ENCODE results near the gene GNAS.
"Not testable (repeated sequence)": the region's sequence is repeated elsewhere in the genome, so short reads cannot be mapped to it uniquely, and the experiment has no call there.

GNAS gene

GRCh38 chr20:58852543-58853271 lies at the start of gene GNAS:
Gene GNAS (plus strand): TSS chr20:58852716.
- DNase-seq (ENCODE audit: low read depth) = no peak

GRCh38 chr20:58803533-58803932 lies 49.0 kb upstream of the GNAS start:
- no peak for DNase-seq (ENCODE audit: low read depth)

- DNase-seq (ENCODE audit: low read depth) = no peak
Observed at GRCh38 chr20:58807801-58808200, 44.7 kb upstream of the GNAS start.

- DNase-seq (ENCODE audit: low read depth) = no peak
Observed at GRCh38 chr20:58808271-58809046, 44.1 kb upstream of the GNAS start.

- DNase-seq (ENCODE audit: low read depth) = no peak
Observed at GRCh38 chr20:58810116-58810878, 42.2 kb upstream of the GNAS start.

GRCh38 chr20:58810879-58811250 lies 41.7 kb upstream of the GNAS start:
- DNase-seq (ENCODE audit: low read depth) = no peak

- no peak for DNase-seq (ENCODE audit: low read depth)
Observed at GRCh38 chr20:58811334-58811733, 41.2 kb upstream of the GNAS start.

- no peak for DNase-seq (ENCODE audit: low read depth)
Observed at GRCh38 chr20:58813369-58813768, 39.1 kb upstream of the GNAS start.

GRCh38 chr20:58815448-58815847 lies 37.1 kb upstream of the GNAS start:
- DNase-seq (ENCODE audit: low read depth) = no peak

GRCh38 chr20:58816051-58816450 lies 36.5 kb upstream of the GNAS start:
- no peak for DNase-seq (ENCODE audit: low read depth)

- no peak for DNase-seq (ENCODE audit: low read depth)
Observed at GRCh38 chr20:58816957-58817651, 35.4 kb upstream of the GNAS start.

GRCh38 chr20:58817748-58818147 lies 34.8 kb upstream of the GNAS start:
- DNase-seq (ENCODE audit: low read depth) = no peak

GRCh38 chr20:58818586-58819285 lies 33.8 kb upstream of the GNAS start:
- peak; percentile 22 for DNase-seq (ENCODE audit: low read depth)

- no peak for DNase-seq (ENCODE audit: low read depth)
Observed at GRCh38 chr20:58819921-58820320, 32.6 kb upstream of the GNAS start.

- not testable (repeated sequence) for DNase-seq (ENCODE audit: low read depth)
Observed at GRCh38 chr20:58820515-58820914, 32.0 kb upstream of the GNAS start.

GRCh38 chr20:58822149-58822548 lies 30.4 kb upstream of the GNAS start:
- DNase-seq (ENCODE audit: low read depth) = no peak

- DNase-seq (ENCODE audit: low read depth) = no peak
Observed at GRCh38 chr20:58822748-58823730, 29.5 kb upstream of the GNAS start.

GRCh38 chr20:58824843-58825242 lies 27.7 kb upstream of the GNAS start:
- no peak for DNase-seq (ENCODE audit: low read depth)

GRCh38 chr20:58825450-58825849 lies 27.1 kb upstream of the GNAS start:
- no peak for DNase-seq (ENCODE audit: low read depth)

- no peak for DNase-seq (ENCODE audit: low read depth)
Observed at GRCh38 chr20:58826271-58826670, 26.2 kb upstream of the GNAS start.

Data from activated gamma-delta T cell treated with anti-CD3 and anti-CD28 coated beads, Interleukin-2, amount 50 U/mL, for 16 hours (primary cell).